Ovary (tissue), 9 donors: Measurements from ENCODE around the gene UXS1. TPM values are rescaled to one million over a fixed set of nuclear protein-coding genes. Genes with fewer than 3 reads are reported as not detected.
"Not testable (repeated sequence)": the region's sequence is repeated elsewhere in the genome, so short reads cannot be mapped to it uniquely, and the experiment has no call there.

Experiments
- DNase-seq, 5 donors: peaks; one replicate each; pipeline ENCODE4 v3.0.0-alpha.2; 2019 to 2020
- H3K27ac ChIP-seq, 2 donors: fragments of 200-600 bp; one replicate each; pipeline versions ENCODE4 v1.5.1 to v1.8.0; 2019 to 2022
- H3K27me3 ChIP-seq: fragments of 200-600 bp; one replicate; pipeline ENCODE4 v1.8.0; 2022
- H3K36me3 ChIP-seq: fragments of 200-600 bp; sonication (generic); one replicate; pipeline ENCODE4 v1.5.1; 2019
- H3K4me1 ChIP-seq: one replicate; pipeline ENCODE4 v1.8.1; 2013; ENCODE audit warnings: mild to moderate bottlenecking, moderate library complexity; ENCODE audit not compliant: insufficient read depth
- H3K4me3 ChIP-seq: fragments of 200-600 bp; sonication (generic); one replicate; pipeline ENCODE4 v1.5.1; 2017
- H3K9me3 ChIP-seq, 2 donors: fragments of 200-600 bp in 1 of 2; sonication (generic) in 1 of 2; one replicate each; pipeline versions ENCODE4 v1.5.1 to v1.8.1; 2013 to 2019; ENCODE audit warnings: mild to moderate bottlenecking in 1 of 2, moderate library complexity in 1 of 2
- CTCF ChIP-seq, 3 donors: fragments of 450-650 bp in 2 of 3; fragments of 200-600 bp in 1 of 3; IDR thresholded peaks; one replicate each; pipeline versions ENCODE4 v1.5.1 to v1.8.0; 2016 to 2022; ENCODE audit warnings: antibody characterized with exemption in 3 of 3, mild to moderate bottlenecking in 1 of 3
- EP300 ChIP-seq: sonication (generic); formaldehyde crosslinking; IDR thresholded peaks from one replicate; pipeline ENCODE4 v1.6.1; 2017; ENCODE audit warnings: antibody characterized with exemption
- POLR2A ChIP-seq: fragments of 450-650 bp; IDR thresholded peaks from one replicate; pipeline ENCODE4 v1.6.1; 2017; ENCODE audit warnings: antibody characterized with exemption, mild to moderate bottlenecking, moderate library complexity
- WGBS, 3 donors: extraction: QIAGEN DNeasy Blood & Tissue Kit in 1 of 3; methylation state at CpG; one replicate each; pipeline versions ENCODE4 v1.1.5 to v1.1.7; 2013 to 2017; 5-methylcytosine and 5-hydroxymethylcytosine counted together
- intact Hi-C, 4 donors: fragments of 100-400 bp; cut with DNase I; formaldehyde crosslinking; loops; one replicate each; pipeline versions ENCODE4 v1.11.0 to v1.15.1; 2022 to 2023
- polyA plus RNA-seq, 2 donors: library from polyadenylated mRNA; stranded (reverse); fragments of 200-250 nt in 1 of 2; fragments of 350-450 nt in 1 of 2; fragmentation: Illumina TruSeq in 1 of 2; extraction: RNeasy Lipid Tissue Mini Kit (QIAGEN cat#74804) in 1 of 2; gene quantifications; one replicate each; pipeline ENCODE4 v1.2.3, GENCODE V29; 2013 to 2014
- total RNA-seq, 7 donors: library from RNA; depleted of rRNA in 2 of 7; stranded (reverse); fragments of >200 nt in 2 of 7; fragmentation: NEBNext Ultra II Directional in 3 of 7; extraction: Animal tissue kit (Norgen Biotek cat#: 25700) in 3 of 7; gene quantifications; one replicate each; pipeline versions ENCODE4 v1.1.0 to v1.2.4, GENCODE V29; 2016 to 2023
- donor health status: DM: no; HTN: no; CAD: no; lungs with moderate emphysema.
- donor health status: DM: no; HTN: no; CAD: no.
- donor health status: Bipolar disorder and iron deficiency.
- donor health status: DM: yes; HTN: yes; CAD: no.
- donor health status: DM: no; HTN: no; CAD: no.
- donor health status: DM: yes; HTN: yes; CAD: no.

Gene UXS1
- total and polyA plus RNA-seq, 9 donors, result 23.9 to 70.8 (median 27.7) TPM

DNA sequence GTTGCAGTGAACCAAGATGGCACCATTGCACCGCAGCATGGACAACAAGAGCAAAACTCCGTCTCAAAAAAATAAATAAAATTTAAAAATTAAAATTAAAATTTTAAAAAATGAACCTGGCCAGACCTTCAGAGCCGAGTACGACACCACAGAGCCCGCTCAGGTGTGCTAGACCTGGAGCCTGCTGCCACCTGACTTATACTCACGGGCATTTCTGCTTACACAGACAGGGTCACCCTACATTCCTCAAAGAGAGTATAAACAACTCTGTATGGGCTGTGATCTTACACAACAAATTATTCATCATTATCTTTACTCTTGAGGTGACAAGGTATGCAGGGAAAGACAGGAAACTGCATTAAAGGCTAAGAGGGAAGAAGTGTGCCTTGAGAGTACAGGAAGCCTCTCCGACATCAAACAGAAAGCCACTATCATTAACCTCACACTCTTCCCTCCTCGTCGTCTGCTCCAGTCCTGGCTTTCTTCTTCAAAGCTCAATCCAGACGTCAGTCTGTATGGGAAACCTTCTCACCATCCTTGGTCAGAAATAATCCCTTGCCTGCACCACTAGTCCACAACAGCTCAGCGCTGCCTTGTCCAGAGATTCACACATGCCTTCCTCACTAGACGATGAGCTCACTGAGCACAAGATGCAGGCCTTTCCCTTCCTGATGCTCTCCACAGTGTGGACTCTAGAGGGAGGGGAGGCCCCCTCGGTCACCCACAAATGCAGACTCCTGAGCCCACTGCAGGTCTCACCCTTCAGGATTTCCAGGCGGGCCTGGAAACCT lies 56.2 kb downstream of the UXS1 start:
- intact Hi-C loops, result no loop called here
- Histone ChIP-seq H3K4me1 (peaks cover 14% of the 10 kb centered on the region), H3K4me3 (no peak overlapping the region), H3K27me3 (no peaks in the 10 kb centered on the region), H3K36me3 (no peaks in the 10 kb centered on the region), H3K9me3 (no peaks in the 10 kb centered on the region), H3K27ac (peak overlapping the region in 1 of 2 donors; percentile 57)
- TF ChIP-seq POLR2A, result no peak
- no peak for TF ChIP-seq CTCF (IDR thresholded peaks at IDR 0.05)
- TF ChIP-seq EP300, result no peak
- 64 to 70% (median 69%) methylated on average over 14 of the region's 14 CpGs for WGBS, 3 donors
- no peak for DNase-seq

- intact Hi-C loops, result not testable (repeated sequence)
Measured at GRCh38 chr2:106131192-106131591, 62.9 kb downstream of the UXS1 start.

DNA sequence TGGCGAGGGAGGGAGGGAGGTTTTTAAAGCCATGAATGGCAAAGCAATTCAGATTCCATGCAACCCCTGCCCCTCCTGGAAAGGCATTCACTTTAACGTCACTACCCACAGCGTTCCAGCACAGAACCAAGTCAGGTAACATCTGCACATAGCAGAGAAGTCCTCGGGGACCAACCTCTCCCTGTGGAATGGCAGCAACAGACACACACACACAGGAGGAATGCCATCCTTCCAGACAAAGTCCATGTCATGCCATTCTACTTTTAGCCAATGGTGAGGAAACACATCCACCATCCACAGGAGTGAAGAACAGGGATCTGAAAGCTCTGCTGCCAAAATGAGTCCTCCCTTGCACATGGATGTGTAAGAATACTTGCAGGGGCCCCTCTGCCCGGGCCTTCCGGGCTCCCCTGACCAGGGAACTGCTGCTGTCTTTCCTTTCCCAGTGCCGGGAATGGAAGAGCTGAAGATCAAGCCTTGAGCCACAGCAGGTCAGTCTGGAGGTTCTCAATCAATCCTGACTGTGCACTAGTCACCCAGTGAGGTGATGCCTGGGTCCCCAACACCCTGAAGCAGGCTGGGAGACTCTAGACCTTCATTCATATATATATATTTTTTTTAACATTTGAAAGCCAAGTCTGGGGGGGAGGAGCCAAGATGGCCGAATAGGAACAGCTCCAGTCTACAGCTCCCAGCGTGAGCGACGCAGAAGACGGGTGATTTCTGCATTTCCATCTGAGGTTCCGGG lies 63.7 kb downstream of the UXS1 start:
- H3K9me3 ChIP-seq, result no peaks in the 10 kb centered on the region
- TF ChIP-seq EP300 (no peak), CTCF (IDR thresholded peaks at IDR 0.05) (no peak), POLR2A (no peak)
- no peaks in the 10 kb centered on the region for H3K4me1 ChIP-seq
- WGBS, 3 donors, result 79 to 84% (median 79%) methylated on average over 13 of the region's 13 CpGs
- intact Hi-C loops, result no loop called here
- no peak for DNase-seq
- no peaks in the 10 kb centered on the region for H3K27me3 ChIP-seq
- H3K4me3 ChIP-seq, result no peak overlapping the region
- no peaks in the 10 kb centered on the region for H3K36me3 ChIP-seq
- H3K27ac ChIP-seq, result no peak overlapping the region

More at GRCh38 chr2:106131192-106131591, 62.9 kb downstream of the UXS1 start:
- DNase-seq, H3K27me3 ChIP-seq, H3K27ac ChIP-seq, H3K9me3 ChIP-seq, H3K4me3 ChIP-seq, H3K4me1 ChIP-seq, H3K36me3 ChIP-seq: not testable (repeated sequence)
- 56 to 65% methylated on average over 6 to 10 of the region's 14 CpGs; no CpG with 5 or more reads in 1 of the 3 donors for WGBS, 3 donors

GRCh38 chr2:106129592-106129991 lies 64.5 kb downstream of the UXS1 start:
- no peak for DNase-seq
- intact Hi-C loops, result no loop called here
- Histone ChIP-seq H3K9me3 (no peaks in the 10 kb centered on the region), H3K4me3 (no peak overlapping the region), H3K27ac (no peak overlapping the region), H3K36me3 (no peaks in the 10 kb centered on the region), H3K4me1 (no peaks in the 10 kb centered on the region), H3K27me3 (no peaks in the 10 kb centered on the region)
- no peak for TF ChIP-seq EP300
- no peak for TF ChIP-seq POLR2A
- no peak for TF ChIP-seq CTCF (IDR thresholded peaks at IDR 0.05)
- 89 to 92% (median 89%) methylated on average over 2 of the region's 2 CpGs for WGBS, 3 donors

- Histone ChIP-seq H3K27ac (no peak overlapping the region), H3K4me1 (no peaks in the 10 kb centered on the region), H3K4me3 (no peak overlapping the region), H3K9me3 (no peaks in the 10 kb centered on the region), H3K27me3 (no peaks in the 10 kb centered on the region), H3K36me3 (no peaks in the 10 kb centered on the region)
- intact Hi-C loops, result no loop called here
- WGBS, 3 donors, result 90 to 94% (median 93%) methylated on average over 2 of the region's 2 CpGs
- no peak for DNase-seq
- no peak for TF ChIP-seq EP300
- no peak for TF ChIP-seq POLR2A
- no peak for TF ChIP-seq CTCF (IDR thresholded peaks at IDR 0.05)
Measured at GRCh38 chr2:106129150-106129549, 65.0 kb downstream of the UXS1 start.
